Hematopoietic multipotent progenitor cell treated with erythropoietin and hydrocortisone succinate and interleukin-3 and kit ligand, for 8 days (in vitro differentiated cells): ENCODE data around the gene LCN2.
A peak's percentile ranks its signal among the peaks of the same experiment; 100 is the strongest.
"Not testable (repeated sequence)": the region's sequence is repeated elsewhere in the genome, so short reads cannot be mapped to it uniquely, and the experiment has no call there.

Experiments used
- DNase-seq: peaks from one replicate; pipeline ENCODE4 v3.0.0-alpha.2; 2015

The LCN2 gene

DNA sequence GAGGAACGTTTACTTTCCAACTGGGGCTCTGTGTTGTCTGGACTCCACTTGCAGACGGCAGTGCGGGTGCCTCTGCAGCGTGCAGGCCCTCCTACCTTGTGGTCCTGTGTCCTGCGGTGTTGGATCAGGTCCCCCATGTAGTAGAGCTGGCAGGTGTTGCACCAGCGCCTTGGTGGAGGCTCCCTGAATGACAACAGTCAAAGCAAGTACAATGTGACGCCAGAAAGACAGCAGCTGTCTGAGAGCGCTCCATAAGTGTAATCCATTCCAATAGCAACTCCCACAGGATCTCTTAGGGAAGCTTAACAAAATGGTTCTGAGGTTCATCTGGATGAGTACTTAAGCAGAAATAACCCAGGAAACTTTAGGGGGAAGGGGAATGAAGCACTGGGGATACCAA lies 20.7 kb downstream of the LCN2 start:
- no peak for DNase-seq

- DNase-seq, result no peak
Observed at GRCh38 chr9:128174062-128174461, 24.8 kb downstream of the LCN2 start.

DNA sequence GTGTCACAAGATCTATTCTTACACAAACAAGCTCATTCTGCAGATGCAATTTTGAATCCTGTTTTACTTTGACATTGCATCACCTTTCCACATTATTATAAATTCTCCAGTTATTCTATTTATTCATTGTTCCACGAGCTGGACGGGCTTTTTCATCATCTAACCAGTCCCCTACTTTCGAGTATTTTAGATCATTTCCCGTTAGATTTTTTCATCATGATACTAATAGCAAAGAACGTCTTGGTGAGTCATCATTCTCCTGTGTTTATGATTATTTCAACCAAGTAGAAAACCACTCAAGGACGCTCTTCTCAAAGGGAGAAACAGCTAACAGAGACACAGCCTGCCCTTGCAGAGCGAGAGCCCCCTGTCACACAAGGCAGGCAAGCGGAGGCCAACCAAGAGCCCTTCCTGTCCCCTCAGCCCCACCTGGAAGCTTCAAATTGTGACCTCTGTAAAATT lies 25.9 kb downstream of the LCN2 start:
- DNase-seq, result no peak

DNA sequence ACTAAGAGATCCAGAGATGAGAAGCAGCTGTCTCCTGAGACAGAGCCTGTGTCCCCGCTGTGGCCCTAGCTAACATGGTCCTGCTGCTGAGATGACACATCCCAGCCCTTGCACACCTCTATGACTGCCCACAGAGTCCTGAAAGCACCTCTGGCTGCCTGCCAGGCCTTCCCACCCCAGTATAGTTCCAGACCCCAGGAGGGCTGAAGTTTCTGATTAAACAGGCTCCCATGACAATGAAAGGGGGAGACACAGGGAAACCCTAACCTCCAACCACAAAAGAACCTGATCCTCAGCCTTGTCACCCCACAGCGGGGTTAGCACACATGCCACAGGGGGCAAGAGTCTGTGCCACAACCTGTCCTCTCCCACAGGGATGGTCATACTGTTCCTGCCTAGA lies 26.5 kb downstream of the LCN2 start:
- no peak for DNase-seq

DNA sequence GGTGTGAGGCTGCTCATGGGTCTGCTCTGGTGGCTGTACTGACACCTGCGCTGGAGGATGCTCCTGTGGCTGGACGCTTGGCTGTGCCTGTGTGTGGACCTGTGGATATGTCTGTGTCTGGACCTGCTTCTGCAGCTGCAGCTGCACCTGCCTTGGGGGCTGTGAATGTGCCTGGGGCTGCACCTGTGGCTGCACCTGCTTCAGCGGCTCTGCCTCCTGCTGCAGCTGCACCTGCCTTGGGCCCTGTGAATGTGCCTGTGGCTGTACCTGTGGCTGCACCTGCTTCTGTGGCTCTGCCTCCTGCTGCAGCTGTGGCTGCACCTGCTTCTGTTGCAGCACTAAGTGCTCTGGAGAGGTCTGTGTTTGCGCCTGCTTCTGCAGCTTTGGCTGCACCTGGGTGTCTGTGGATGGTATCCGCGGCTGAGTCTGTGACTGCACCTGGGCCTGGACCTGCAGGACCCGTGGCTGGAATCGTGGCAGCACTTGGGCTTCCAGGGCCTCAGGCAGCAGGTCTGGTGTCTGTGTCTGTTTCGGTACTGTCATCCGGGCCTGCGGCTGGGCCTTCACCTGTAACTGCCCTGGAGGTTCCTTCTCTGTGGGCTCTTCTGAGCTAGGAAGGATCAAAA lies 29.7 kb downstream of the LCN2 start:
- no peak for DNase-seq

- DNase-seq, result no peak
Observed at GRCh38 chr9:128180001-128180400, 30.7 kb downstream of the LCN2 start.

DNA sequence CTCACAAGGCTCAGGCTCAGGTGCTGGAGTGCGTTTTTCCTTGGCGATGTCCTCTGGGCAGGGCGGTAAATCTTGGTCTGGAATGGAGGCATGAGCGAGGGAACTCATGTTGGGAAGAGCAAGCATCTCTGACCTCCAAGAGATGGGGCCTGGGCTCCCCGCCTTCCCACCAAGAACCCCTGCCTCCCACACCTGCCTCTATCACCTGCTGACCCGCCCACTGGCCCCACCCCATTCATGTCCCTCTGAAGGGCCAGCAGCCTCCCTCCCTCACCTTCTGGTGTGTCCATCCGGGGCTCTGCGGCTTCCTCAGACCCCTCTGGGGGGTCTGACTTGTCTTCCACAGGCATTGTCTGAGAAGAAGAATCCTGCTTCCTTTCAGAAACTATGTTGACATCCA lies 31.2 kb downstream of the LCN2 start:
- DNase-seq, result no peak

DNA sequence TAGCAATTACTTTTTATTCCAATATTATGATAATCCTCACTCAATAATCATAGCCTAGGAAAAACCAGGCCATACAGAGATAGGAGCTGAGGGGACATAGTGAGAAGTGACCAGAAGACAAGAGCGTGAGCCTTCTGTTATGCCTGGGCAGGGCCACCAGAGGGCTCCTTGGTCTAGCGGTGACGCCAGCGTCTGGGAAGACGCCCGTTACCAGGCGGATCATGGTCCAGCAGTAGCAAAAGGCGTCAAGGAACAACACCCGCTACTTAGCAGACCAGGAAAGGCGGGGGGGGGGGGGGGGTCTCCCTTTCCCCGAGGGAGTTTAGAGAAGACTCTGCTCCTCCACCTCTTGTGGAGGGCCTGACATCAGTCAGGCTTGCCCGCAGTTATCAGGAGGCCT lies 32.2 kb downstream of the LCN2 start:
- not testable (repeated sequence) for DNase-seq

DNA sequence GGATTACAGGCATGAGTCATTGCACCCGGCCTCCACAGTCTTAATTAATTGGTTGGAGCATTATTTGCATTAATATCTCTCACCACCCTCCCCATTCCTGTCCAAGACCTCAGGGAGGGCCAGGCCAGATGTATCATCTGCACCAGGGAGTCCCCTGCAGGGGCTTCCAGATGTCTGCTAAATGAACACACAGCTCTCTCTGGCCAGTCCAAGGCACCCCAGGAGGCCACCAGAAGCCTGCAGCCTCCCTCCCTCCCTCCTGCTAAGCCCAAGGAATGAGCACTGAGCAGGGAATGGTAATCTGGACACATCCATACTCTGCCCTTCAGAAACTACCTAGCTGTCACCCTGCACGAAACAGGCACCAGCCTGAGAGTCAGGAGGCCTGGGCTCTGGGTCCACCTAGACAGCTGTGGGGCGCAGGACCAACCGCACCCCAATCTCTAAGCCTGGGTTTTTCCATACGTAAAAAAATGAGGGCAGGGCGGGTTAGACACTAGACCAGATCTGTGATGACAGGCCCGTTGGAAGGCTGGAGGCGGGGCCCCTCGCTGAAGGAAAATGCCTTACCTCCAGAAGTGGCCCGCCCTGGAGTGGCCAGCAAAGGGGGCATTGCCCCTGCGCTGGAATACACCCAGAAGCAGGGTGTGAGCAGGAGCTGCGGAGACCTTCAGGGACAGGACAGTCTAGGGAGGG lies 33.8 kb downstream of the LCN2 start:
- no peak for DNase-seq

DNA sequence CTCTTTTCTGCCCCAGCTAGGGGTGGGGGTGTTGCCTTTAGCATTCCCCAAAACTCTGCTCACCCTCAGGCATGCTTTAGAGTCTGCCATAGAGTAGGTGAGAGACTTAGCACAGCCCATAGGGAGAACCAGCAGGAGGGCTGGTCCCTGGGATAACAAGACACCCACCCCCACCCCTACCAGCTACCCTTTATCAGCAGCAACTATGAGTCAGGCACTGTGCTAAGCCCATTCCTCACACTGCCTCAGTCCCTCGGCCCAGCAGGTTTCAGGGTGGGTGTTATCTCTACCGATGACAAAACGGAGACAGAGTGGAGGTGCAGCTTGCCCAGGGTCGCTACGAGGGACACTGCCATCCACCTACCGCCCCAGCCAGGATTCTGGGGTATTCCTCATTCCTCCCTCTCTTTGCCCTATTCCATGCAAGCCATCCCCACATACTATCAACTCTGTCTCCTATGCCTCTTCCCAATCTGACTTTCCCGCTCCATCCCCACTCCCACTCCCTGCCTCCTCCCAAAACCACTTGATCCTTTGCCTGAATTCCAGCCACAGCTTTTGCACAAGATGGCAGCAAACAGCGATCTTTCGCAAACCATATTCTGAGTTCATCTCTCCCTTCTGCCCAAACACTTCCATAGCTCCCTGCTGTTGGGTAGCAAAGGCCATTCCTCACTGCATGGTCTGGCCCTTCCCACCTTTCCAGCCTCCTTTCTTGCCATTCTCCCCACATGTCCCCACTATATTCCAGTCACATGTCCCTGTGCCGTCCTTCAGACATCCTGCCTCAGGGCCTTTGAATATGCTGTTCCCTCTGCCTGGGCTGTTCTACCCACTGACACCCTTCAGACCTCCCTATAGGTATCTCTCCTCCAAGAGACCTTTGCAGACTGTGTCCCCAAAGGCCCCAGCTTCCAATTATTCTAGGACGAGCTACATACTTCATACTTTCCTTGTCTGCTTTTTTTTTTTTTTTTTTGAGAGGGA lies 37.0 kb downstream of the LCN2 start:
- no peak for DNase-seq

GRCh38 chr9:128187361-128187760 lies 38.1 kb downstream of the LCN2 start:
- DNase-seq, result no peak

DNA sequence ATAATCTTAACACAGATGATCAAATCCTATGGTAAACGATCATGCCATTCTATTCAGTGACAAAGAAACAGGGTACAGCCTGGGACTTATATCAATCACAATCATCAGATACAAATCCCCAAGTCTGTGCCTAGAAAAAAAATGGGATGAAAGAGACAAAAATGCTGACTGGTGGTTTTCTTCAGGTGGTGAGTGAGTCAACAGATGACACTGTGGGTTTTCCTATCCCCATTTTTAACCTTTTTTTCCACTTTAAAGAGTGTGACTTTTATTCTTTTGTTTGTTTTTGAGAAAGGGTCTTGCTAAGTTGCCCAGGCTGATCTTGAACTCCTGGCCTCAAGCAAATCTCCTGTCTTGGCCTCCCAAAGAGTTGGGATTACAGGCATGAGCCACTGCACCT lies 39.0 kb downstream of the LCN2 start:
- no peak for DNase-seq

DNA sequence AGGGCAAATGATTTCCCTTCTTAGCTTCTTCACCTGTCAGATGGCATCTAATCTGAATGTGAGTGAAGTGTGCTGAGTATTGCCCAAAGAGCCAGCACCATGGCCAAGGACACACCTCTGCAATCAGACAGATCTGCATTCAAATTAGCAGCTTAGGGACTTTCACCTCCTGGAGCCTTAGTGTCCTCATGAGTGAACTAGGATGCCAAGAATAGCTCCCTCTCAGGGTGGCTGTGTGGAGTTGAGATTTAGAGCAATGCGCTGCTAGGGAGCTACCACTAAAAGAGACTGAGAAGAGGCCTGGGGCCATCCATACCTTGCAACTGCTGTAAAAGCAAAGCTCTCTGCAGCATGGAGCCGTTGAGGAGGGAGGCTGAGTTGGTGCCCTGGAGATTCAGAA lies 40.8 kb downstream of the LCN2 start:
- DNase-seq, result no peak

DNA sequence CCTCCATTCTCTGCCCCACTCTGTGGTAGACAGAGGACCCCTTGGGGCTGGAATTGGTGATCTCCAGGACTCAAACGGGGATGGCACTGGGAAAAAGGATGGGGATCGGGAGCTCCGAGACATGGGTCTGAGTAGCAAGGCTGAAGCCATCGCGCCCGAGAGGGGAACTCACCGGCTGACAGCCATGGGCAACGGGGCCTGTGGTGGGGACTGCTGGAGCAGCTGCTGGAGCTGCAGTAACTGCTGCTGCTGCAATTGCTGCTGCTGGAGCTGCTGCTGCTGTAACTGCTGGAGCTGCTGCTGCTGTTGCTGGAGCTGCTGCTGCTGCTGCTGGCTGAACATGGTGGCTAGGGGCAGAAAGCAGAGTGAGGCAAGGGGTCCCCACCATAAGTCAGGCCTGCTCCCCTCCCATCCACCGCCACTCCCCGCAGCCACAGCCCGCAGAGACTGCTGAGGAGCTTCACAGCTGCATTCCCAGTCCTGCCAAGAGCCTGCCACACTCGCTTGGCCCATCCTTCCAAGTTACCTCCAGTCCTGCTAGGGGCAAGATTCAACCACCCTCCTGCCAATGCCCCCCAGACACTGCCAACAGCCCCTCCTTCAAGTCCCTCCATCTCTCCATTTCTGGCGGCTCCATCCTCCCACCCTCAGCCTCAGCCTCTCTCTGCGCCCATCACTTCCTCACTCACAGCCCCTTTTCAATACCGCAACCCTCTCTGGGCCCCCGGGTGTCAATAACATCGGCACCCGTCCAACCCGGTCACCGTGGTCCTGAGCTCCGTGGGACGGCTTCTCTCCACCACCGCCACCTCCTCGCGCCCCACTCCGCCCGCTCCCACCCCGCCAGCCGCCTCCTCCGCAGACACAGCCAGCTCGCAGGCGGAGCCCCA lies 41.5 kb downstream of the LCN2 start:
- DNase-seq, result no peak

- peak; percentile 76 for DNase-seq
Observed at GRCh38 chr9:128191406-128192046, 42.3 kb downstream of the LCN2 start, which contains the start of gene CIZ1. Gene CIZ1, minus strand, starts transcription at chr9:128191572. Its CDS starts 715 bp downstream, at chr9:128190857.

- peak; percentile 82 for DNase-seq
Observed at GRCh38 chr9:128192601-128193371, 43.5 kb downstream of the LCN2 start.

GRCh38 chr9:128193469-128194096 lies 44.3 kb downstream of the LCN2 start:
- no peak for DNase-seq

GRCh38 chr9:128201441-128202369 lies 52.5 kb downstream of the LCN2 start:
- DNase-seq, result no peak

GRCh38 chr9:128202648-128203023 lies 53.4 kb downstream of the LCN2 start:
- no peak for DNase-seq
